Islet of Langerhans (tissue), 1 donor: ENCODE results near the gene FAM111B.

Source experiments
- FAIRE-seq: peaks from one replicate; lab custom pipeline; 2011; peaks lifted over from hg19 to GRCh38; lab: Jason Lieb, UNC

The FAM111B gene

GRCh38 chr11:59157433-59157832, 50.4 kb downstream of the FAM111B start:
- no peak for FAIRE-seq

- peak; percentile 47 for FAIRE-seq
These were observed 51.4 kb downstream of the FAM111B start for GRCh38 chr11:59158206-59159068.

DNA sequence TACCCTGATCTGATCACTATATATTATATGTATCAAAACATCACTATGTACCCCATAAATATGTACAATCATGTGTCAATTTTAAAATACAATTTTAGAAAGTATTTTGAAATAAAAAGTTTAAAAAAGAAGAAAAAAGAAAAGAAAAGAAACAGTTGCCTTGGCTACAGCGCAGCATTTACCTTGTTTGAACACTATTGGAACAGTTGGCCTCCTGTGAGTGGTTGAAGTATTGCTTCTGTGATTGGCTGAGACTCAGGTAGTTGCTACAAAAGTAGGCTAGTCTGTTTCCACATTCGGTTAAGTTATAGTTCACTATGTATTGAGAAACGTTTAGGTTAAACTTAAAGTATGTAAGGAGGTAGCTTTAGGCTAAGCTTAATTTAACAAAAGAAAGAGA, 57.0 kb downstream of the FAM111B start:
- no peak for FAIRE-seq

- FAIRE-seq, result no peak
These were observed 64.7 kb downstream of the FAM111B start, which contains the start of gene DTX4 for GRCh38 chr11:59171508-59172322. Gene DTX4, plus strand, starts transcription at chr11:59172132. Its CDS starts 464 bp downstream, at chr11:59172596.

GRCh38 chr11:59172345-59173079, 65.5 kb downstream of the FAM111B start:
- FAIRE-seq, result no peak

GRCh38 chr11:59173080-59173963, 66.3 kb downstream of the FAM111B start:
- FAIRE-seq, result no peak

- no peak for FAIRE-seq
These were observed 67.1 kb downstream of the FAM111B start for GRCh38 chr11:59173964-59174663.

DNA sequence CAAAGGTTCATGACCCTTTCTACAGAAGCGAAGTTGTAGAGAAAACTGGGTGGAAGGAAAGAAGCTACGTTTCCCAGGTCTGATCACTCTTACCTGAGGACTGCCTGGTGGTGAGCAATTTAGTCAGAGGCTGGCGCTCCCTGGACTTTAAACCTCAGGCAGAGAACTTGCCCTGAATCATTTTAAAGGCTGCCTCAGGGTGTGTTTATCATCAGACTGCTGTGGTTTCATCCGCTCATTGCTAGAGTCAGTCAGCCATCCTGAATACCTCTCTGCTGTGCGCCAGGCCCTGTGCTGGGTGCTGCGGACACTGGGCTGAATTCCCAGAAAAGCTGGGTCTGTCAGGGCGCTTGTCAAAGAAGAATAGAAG, 67.6 kb downstream of the FAM111B start:
- FAIRE-seq, result no peak

DNA sequence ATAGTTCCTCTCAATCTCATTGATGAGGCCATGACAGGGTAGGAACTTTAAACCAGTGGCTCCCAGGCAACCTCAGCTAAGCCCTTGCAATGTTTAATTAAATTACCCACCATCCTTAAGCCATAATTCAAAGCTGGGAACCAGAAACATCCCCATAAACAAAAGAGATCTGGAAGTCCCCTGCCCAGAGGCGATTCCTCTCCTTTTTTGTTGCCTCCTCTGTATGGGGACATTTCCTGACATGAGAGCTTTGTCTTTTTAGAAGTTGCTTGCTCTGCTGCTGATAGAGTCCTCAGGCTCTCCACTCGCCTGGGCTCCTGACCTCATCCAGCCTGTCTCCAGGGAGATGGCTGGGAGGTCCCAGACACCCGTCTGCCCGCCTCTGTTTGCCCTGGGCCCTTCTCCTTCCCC, 68.1 kb downstream of the FAM111B start:
- FAIRE-seq, result no peak

- FAIRE-seq, result no peak
These were observed 69.3 kb downstream of the FAM111B start for GRCh38 chr11:59176330-59176729.
